ENCODE measurements around the gene ROCK2.

ROCK2 gene

GRCh38 chr2:11152591-11152990, 191.8 kb downstream of the ROCK2 start:
- DNase-seq (ENCODE audit: low spot score): no peak

- DNase-seq (ENCODE audit: low spot score): no peak
Observed at GRCh38 chr2:11147263-11147662, 197.2 kb downstream of the ROCK2 start.

GRCh38 chr2:11146076-11146475, 198.4 kb downstream of the ROCK2 start:
- no peak for DNase-seq (ENCODE audit: low spot score)

- no peak for DNase-seq (ENCODE audit: low spot score)
Observed at GRCh38 chr2:11145350-11145749, 199.1 kb downstream of the ROCK2 start.

- no peak for DNase-seq (ENCODE audit: low spot score)
Observed at GRCh38 chr2:11144738-11145079, 199.7 kb downstream of the ROCK2 start.

- DNase-seq (ENCODE audit: low spot score): no peak
Observed at GRCh38 chr2:11144077-11144737, 200.2 kb downstream of the ROCK2 start.

GRCh38 chr2:11142987-11143386, 201.4 kb downstream of the ROCK2 start:
- DNase-seq (ENCODE audit: low spot score): no peak

GRCh38 chr2:11142330-11142729, 202.1 kb downstream of the ROCK2 start:
- no peak for DNase-seq (ENCODE audit: low spot score)

GRCh38 chr2:11141319-11141718, 203.1 kb downstream of the ROCK2 start:
- no peak for DNase-seq (ENCODE audit: low spot score)

GRCh38 chr2:11140492-11140891, 203.9 kb downstream of the ROCK2 start:
- no peak for DNase-seq (ENCODE audit: low spot score)

- no peak for DNase-seq (ENCODE audit: low spot score)
Observed at GRCh38 chr2:11134349-11134748, 210.1 kb downstream of the ROCK2 start.

- DNase-seq (ENCODE audit: low spot score): no peak
Observed at GRCh38 chr2:11133936-11134320, 210.5 kb downstream of the ROCK2 start.

- DNase-seq (ENCODE audit: low spot score): no peak
Observed at GRCh38 chr2:11133238-11133935, 211.0 kb downstream of the ROCK2 start.

- no peak for DNase-seq (ENCODE audit: low spot score)
Observed at GRCh38 chr2:11132036-11132671, 212.3 kb downstream of the ROCK2 start.

- no peak for DNase-seq (ENCODE audit: low spot score)
Observed at GRCh38 chr2:11131166-11131920, 213.1 kb downstream of the ROCK2 start.

Measured in hepatic stellate cell (primary cell).